NCI-H510A (cell line): Measurements from ENCODE around the gene GPRIN1.
"Not testable (repeated sequence)": the region's sequence is repeated elsewhere in the genome, so short reads cannot be mapped to it uniquely, and the experiment has no call there.

Experiments
- DNase-seq: peaks from one replicate; lab custom pipeline; 2025; lab: John Stamatoyannopoulos, UW

GPRIN1 gene

DNA sequence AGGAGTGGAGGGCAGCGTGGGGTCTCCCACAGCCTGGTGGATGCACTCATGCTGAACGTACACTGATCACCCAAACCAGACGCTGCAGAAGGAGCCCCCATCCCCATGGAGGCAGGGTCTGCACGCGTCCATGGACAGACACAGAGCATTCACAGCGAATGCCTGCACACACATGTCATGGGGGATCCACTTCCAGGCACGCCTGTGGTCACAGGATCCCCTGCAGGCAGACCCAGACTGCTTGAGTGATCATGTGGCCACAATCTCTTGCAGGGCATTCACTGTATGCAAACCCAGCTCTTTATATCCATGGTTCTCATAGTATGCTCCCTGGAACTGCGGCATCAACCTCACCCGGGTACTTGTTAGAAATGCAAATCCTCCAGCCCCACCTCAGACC is 15.0 kb upstream of the GPRIN1 start:
- no peak for DNase-seq

DNA sequence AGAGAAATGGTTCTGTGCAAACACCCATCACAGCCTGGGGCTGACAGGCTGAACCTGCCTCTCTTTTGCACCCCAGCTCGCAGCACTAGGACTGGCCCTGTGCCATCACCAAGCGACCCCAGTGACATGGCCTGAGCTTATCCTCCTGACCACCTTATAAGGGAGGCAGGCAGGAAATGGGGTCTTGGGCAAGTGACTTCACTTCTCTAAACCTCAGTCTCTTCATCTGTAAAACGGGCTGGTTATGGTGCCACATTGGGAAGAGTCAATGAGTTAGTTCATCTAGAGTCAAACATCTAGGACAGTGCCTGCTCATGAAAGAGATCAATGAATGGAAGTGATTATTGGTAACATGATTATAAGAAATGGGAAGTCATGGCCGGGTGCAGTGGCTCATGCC is 14.2 kb upstream of the GPRIN1 start:
- DNase-seq = no peak

DNA sequence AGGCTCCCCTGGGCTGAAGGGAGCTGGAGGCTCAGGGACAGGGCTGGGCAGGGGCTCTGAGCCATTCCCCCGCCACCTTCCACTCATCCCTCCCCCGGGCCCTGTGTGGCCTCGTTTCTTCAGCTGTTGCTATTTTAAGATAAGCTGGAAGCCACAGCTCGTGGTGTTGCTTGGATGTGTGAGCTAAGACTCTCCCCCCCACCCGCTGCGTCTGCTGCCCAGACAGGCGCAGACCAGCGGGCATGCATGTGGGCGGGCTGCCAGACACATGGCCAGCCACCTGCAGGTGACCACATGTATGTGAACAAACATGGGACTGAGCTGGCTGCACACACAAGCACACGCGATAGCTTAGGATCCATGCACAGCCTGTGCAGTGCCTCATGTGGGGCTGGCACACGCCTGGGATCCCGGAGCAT is 11.7 kb upstream of the GPRIN1 start:
- no peak for DNase-seq

DNA sequence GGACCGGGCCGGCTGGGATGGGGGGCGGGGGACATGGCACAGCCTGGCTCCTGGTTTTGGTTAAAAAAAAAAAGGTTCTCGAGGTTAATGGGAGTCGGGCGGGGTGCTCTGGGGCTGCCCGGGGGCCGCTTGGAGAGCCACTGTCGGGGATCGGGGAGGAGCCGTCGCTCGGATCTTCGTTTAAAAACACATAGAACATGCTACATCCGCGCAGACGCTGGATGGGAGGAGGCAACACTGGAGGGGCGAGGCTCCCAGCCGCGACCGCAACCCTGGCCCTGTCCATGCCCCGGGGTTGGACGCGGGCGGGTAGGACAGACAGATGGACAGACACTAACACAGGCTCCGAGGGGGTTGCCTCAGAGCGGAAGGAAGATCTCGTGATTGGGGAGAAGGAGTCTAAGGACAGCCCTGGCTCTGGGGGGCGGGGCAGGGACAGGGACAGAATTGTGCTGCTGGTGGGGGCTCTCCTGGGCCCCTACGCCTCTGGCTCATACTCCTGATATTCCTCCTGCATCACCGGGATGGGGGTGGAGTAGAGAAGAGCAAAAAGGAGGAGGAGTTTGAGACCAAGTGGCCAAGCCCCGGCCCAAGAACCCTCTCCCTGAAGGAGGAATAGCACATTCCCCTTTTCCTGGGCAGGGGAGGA is 10.5 kb upstream of the GPRIN1 start:
- no peak for DNase-seq

DNA sequence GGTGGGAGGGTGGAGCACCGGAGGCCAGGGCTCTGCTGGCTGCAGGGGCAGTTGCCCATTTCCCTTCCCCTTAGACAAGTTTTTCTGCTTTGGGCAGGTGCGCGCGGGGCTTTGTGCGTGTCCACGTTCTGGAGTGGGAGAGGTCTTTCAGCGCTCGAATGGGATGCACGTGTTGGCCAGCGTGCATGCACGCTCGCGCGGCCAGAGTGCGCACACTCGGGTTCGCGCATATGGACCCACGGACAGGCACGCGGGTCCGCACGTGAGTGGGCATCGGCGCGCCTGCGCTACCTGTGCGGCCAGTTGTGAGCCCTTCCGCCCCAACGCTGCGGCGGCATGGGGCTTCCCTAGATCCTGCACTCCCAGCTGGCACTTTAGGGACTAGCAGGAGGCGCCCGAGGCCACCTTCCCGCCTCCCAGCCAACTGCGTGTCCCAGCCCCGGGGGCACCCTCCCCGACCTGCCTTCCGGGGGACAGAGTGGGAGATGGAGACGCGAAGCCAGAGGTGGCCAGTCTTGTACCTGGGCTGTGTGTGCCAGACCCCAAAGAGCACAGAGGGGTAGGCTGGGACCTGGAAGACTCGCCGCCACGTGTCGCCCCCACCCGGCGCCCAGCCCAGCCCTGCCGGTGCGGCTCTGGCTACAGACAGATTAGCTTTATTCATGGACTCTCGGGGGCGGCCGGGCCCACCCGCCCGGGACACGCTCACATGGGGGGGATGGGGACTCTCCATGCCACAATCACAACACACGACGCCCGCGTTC is 9.8 kb upstream of the GPRIN1 start:
- DNase-seq = no peak

DNA sequence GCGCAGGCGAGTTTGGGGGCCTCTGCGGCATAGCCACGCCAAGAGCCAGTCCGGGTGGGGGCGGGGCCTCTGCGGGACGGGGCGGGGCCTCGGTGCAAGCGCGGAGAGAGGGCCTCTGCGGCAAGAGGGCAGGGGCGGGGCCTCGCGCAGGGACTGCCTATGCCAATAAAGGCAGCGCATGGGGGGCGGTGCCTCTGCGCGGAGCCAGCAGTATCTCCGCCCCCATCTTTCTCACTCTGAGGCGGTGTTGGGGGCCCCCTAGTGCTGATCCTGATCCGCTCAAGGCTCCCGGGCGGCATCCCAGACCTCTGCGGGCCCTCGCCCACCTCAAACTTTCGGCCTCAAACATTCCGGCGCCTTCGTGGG is 9.2 kb upstream of the GPRIN1 start:
- DNase-seq = no peak

DNA sequence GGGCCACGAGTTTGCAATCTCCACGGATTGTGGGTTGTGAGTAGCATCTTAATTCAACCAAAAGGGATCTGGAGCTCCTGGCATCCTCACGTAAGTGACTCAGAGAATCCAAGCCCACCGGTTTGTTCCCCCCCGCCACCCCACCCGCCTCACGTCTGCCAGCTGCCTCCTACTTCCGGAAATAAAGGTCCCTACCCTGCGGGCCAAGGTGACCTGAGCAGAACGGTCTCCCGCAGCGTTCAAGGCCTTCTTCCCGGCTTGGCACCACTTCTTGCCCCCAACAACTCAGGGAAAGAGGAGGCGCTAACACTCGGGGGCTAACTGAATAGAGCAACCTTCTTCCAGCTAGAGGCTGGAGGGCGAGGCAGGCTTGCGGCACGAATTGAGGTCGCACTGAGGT is 8.8 kb upstream of the GPRIN1 start:
- no peak for DNase-seq

DNA sequence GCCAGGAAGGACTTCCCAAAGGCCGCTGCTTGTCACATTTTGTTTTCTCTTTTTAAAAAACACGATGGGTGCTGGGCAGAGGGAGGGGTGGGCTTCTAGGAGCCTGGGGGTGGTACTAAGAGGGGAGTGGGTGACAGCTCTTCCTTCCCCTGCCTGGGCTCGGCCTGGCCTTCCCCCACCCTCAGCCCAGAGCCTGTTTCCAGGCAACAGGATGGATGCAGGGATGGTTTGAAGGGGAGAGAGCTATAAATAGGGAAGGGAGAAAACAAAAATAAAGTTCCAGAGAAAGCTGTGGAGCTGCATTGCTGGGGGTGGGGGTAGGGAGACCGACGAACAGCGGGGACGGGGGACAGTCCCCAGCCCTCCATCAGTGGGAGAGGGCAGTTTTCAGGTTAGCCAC is 6.6 kb upstream of the GPRIN1 start:
- DNase-seq = no peak

DNA sequence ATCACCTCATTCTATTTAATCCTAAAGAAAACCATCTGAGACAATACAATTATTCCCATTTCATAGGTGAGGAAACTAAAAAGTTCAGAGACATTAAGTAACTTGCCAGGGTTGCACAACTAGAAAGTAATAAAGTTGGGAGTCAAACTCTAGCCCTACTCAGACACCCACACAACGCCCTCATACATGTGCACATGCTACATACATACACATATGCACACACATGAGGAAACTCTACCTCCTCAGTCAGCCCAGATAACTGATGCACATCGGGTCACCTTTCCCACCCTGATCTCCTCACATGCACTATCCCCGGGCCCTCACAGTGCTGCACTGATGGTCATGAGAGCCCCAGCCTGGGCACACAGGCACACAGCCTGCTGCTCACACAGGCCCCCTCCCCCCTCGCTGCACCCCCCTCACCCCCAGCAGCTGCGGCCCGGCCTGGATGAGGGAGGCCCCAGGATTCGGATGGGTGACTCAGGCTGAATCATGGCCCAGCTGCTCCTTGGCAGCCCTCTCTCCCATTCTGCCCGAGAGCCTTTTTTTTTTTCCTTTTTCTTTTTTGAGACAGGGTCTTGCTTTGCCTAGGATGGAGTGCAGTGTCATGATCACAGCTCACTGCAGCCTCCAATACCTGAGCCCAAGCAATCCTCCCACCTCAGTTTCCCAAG is 5.0 kb upstream of the GPRIN1 start:
- DNase-seq = no peak

DNA sequence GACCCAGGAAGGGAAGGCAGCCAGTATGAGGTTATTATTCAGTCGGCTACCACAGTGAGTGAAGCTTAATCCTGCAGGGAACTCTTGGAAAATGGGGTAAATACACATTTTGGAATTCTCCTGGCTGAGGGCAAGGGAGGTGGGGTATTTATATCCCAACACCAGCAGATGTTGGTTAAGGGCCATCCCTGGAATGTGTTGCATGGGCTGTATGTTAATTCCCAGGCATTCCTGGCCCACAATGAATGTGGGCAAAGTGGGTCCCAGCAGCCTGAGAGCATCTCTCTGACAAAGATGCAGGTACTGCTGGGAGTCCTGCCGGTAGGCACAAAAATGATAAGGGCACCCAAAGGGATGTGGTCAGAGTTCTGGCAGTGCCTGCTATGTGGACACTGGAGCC is 2.9 kb upstream of the GPRIN1 start:
- no peak for DNase-seq

DNA sequence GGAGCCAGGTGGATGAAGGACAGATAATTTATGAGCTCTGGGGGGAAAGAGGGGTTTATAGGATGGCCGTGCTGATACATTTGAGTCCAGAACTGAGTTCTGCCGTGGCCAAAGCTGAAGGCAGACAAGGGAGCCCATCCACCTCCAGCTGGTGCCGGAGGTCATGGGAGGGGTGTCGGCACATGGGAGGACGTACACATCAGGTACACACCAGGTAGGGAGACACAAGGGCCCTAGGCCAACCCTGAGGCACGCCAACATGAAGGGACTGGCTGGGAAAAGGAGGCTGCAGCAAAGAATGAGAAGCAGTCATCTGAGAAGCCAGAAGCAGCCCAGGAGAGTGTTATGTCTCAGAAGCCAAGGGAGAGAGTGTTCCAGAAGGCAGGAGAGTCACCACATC is 2.1 kb upstream of the GPRIN1 start:
- no peak for DNase-seq

DNA sequence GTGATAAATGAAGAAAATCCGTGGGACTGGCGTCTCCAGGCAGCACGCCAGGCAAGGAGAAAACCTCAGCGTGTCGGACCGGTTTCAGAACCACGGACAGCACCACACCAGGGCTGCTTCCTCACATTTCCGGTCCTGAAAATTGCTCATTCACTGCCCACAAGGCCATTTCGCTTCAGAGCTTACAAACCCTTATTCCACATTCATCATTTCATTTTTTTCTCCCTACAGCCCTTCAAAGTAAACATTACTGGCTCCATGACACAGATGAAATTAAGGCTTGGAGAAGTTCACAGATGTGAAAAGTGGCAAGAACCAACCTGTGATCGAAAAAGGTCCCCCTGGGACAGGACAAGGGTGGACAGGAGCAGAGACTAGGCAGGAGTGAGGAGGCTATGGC is 1.5 kb upstream of the GPRIN1 start:
- DNase-seq = no peak

DNA sequence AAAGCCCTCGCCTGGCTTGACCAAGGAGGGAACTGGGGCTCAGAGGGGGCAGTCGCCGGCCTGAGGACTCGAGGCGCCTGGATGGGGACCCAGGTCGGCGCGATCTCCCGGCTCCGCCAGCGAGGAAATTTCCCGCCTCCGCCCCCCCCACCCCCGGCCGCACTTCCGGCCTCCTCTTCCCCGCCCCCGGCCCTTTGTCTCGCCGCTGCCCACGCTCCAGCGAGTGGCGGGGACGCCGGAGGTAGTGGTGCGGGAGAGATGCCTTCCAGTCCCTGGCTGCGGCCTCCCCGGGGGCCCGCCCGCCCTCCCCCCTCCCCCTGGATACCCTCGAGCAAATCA is 448 bp upstream of the GPRIN1 start:
- no peak for DNase-seq

DNA sequence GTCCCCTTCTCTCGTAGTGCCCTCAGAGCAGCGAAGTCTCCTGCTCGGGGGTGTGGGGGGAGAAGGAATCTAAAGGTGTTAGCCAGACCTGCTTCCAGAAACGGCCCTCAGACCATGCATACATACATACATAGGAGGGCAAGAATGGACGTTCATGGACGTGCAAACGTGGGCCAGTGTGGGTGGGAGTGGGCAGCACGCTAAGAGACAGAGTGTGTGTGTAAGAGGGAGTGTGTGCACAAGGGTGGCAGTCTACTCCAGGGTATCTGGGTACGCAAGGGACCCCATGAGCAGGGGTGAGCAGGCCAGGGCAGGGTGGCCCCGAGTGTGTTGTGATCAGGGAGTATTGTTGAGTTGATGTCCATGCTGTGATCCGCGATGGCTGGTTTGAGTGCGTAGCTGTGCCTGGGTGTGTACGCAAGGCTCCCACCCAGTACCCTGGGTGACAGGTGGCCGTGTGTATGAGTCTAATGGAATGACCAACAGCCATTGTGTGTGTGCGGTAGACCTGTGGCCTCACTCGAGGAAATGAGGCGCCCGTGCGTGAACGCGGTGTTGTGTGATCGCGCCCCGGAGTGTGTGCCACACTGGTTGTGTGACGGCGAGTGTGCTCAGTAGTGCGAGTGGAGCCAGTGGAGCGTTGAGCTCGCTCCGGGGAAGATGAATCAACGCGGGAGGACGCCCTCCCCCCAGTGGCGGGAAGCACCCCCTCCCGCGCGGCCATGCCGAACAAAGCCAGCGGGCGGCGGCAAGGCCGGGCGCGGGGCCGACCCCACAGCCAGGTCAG is 826 bp downstream of the GPRIN1 start:
- DNase-seq = no peak

DNA sequence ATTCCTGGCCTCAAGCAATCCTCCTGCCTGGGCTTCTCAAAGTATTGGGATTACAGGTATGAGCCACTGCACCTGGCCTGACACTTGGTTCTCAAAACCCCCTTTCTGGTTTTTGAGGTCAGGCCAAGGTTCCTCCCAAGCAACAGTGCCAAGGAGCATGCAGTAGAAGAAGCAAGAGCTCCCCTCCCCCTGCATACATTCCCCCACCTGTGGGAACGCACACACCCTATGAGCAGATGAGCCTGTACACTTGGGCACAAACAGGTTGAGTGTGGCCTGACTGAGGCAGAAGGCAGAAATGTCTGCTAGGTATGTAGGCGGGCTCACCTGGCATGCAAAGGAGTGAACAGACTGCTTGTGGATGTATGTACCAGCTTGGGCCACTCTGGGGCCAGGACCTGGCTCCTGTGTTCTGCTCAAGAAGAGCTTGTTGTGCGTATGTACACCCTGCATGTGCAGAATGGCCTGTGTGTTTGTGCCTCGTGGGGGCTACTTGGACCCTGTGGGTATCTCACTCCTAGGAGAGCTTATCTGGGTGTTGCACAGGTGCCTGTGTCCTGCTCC is 1.7 kb downstream of the GPRIN1 start:
- no peak for DNase-seq

DNA sequence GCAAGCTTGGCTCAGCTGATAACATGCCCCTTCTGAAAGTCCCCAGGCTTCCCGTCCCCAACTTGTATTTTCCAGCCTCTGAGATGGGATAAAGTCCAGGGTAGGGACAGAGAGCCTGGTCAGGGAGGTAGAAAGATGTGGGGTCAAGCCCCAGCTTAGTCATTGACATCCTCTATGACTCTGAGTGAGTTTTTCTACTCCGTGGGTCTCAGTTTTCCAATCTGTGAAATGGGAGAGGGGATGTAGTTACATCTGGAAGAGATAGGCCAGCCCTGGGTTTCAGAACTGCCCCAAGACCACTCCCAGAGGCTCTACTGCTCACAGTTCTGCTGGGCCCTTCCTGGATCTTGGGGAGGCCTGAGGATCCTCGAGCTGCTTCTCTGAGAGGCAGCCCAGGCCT is 3.1 kb downstream of the GPRIN1 start:
- DNase-seq = no peak

DNA sequence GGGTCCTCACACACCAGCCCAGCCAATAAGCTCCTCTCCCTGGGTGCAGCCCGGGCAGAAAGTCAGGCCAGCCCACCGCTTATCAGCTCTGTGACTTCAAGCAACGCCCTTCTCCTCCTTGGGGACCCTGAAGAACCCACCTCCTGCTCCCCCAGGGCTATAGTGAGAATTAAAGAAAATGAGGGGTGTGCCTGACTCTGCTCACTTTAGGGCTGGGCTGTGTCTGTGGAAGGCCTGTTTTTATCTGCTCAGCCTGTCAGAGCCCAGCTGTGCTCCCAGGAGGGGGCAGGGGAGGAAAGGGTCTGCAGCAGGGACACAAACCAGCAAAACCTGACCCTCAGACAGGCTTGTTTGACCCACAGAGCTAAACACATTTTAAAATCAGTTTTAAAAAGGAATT is 3.9 kb downstream of the GPRIN1 start:
- no peak for DNase-seq

DNA sequence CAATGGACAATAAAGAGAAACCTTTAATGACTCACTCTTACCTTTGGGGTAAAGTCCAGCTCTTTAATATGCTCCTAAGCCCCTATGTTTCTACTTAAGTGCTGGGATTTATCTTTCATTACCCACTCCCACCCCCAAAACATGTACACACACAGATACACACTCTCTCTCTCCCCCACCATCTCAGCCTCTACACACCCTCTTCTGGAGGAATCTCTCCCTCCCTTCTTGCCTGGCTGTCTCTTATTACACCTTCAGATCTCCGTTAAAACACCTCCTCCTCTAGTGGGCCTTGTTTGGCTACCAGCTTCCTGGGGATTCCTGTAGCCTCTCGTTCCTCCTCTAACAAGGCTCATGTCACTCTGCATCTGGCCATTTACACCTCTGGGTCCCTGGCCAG is 6.9 kb downstream of the GPRIN1 start:
- DNase-seq = no peak

DNA sequence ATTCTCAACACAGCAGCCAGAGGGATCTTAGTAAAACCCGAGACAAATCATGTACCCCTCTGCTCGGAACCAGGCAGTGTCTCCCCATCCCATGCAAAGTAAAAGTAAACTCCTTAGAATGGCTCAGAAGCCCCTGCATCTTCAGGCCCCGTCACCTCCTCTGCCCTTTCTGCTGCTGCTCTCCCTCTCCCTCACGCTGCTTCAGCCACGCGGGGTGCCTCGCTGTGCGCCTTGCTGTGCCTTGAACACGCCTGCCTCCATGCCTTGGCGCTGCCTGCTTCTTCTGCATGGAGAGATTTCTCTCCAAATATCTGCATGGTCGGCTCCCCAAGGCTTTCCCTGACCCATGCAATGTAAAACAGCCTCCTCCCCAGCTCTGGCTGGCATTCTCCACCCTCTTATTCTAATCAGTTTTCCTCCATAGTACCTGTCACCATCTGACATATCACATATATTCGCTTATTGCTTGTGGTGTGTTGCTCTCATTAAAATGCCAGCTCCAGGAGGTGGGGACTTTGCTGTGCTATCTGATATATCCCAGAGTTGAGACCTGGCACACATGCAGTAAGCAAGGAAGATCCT is 8.0 kb downstream of the GPRIN1 start:
- DNase-seq = no peak

DNA sequence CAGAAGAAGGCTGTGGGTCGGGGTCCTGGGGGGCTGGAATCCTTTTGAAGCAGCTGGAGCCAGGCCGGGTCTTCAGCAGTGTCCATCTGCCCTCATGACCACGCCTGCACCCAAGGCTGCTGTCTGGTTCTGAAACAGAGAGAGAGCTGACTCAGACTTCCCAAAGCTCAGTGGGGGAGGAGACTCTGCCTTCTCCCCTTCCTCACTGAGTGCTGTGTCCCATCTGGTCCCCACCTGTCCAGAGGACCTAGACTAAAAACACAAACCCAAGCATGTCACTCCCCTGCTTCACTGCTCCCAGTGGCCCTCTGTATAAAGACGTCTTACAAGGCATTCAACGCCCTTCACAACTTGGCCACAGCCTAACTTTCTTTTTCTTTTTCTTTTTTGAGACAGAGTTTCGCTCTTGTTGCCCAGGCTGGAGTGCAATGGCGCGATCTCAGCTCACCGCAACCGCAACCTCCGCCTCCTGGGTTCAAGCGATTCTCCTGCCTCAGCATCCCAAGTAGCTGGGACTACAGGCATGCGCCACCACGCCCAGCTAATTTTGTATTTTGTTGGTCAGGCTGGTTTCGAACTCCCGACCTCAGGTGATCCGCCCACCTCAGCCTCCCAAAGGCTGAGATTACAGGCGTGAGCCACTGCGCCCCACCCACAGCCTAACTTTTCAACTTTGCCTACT is 10.1 kb downstream of the GPRIN1 start:
- not testable (repeated sequence) for DNase-seq
